IMR-90 (cell line): ENCODE data around the gene C16orf92. TPM values are rescaled to one million over a fixed set of nuclear protein-coding genes. Genes with fewer than 3 reads are reported as not detected.

Experiments
- ATAC-seq: fragments of 200-7000 bp; cut with Tn5 transposase; 2 replicates; pipeline ENCODE4 v1.9.1; 2020; ENCODE audit warnings: low read depth, mild to moderate bottlenecking, moderate library complexity
- BruUV-seq: library from RNA; stranded (reverse); fragments of 400-500 nt; replicated peaks from 2 replicates; lab custom pipeline; 2021; lab: Mats Ljungman, UMichigan
- CTCF ChIA-PET: fragments of 300-600 bp; formaldehyde crosslinking; extraction: SDS; loops from one replicate; lab custom pipeline; 2021; ENCODE audit warnings: antibody characterized with exemption; lab: Yijun Ruan, JAX
- POLR2A ChIA-PET: fragments of 300-600 bp; sonication (Branson Sonifier 250); formaldehyde crosslinking; loops from one replicate; lab custom pipeline; 2022; ENCODE audit warnings: antibody characterized with exemption; ENCODE audit not compliant: unreplicated experiment; lab: Charles Lee
- DNase-seq: peaks from one replicate; pipeline ENCODE4 v3.0.0; 2013
- H2AFZ ChIP-seq: replicated peaks from 2 replicates; pipeline ENCODE3; 2013; ENCODE audit warnings: low read length, mild to moderate bottlenecking; ENCODE audit not compliant: poor library complexity
- H2AK5ac ChIP-seq: 2 replicates; pipeline ENCODE4 v1.6.1; 2013; ENCODE audit warnings: low read depth, low read length, inconsistent platforms
- H2AK9ac ChIP-seq: replicated peaks from 2 replicates; pipeline ENCODE3; 2013; ENCODE audit warnings: mild to moderate bottlenecking, low read depth, low read length, moderate library complexity; ENCODE audit not compliant: poor library complexity
- H2BK120ac ChIP-seq: 2 replicates; pipeline ENCODE4 v1.6.1; 2013; ENCODE audit warnings: low read depth, low read length, inconsistent platforms
- H2BK15ac ChIP-seq: 3 replicates; pipeline ENCODE4 v1.6.1; 2013; ENCODE audit warnings: low read depth, low read length, inconsistent platforms
- H2BK20ac ChIP-seq: 2 replicates; pipeline ENCODE4 v1.6.1; 2013; ENCODE audit warnings: low read depth, mild to moderate bottlenecking, inconsistent platforms, low read length, moderate library complexity
- H2BK5ac ChIP-seq: 2 replicates; pipeline ENCODE4 v1.6.1; 2013; ENCODE audit warnings: mild to moderate bottlenecking, low read depth, low read length, inconsistent platforms; ENCODE audit not compliant: poor library complexity, severe bottlenecking
- H3K14ac ChIP-seq: replicated peaks from 2 replicates; pipeline ENCODE4 v1.6.1; 2013; ENCODE audit warnings: low read depth, low read length, inconsistent platforms
- H3K18ac ChIP-seq: 2 replicates; pipeline ENCODE4 v1.6.1; 2013; ENCODE audit warnings: low read depth, low read length, control low read depth
- H3K23ac ChIP-seq: 2 replicates; pipeline ENCODE4 v1.6.1; 2013; ENCODE audit warnings: low read depth, low read length, inconsistent platforms
- H3K27ac ChIP-seq: 2 replicates; pipeline ENCODE4 v1.5.1; 2013; ENCODE audit warnings: mild to moderate bottlenecking, control low read depth, low read length; ENCODE audit not compliant: insufficient read depth
- H3K27me3 ChIP-seq: 2 replicates; pipeline ENCODE4 v1.6.1; 2013; ENCODE audit warnings: low read length; ENCODE audit not compliant: control insufficient read depth, insufficient read depth
- H3K36me3 ChIP-seq: 2 replicates; pipeline ENCODE4 v1.6.1; 2013; ENCODE audit warnings: low read length, mixed read lengths; ENCODE audit not compliant: control insufficient read depth, insufficient read depth
- H3K4ac ChIP-seq: 2 replicates; pipeline ENCODE4 v1.6.1; 2013; ENCODE audit warnings: low read depth, low read length, inconsistent platforms
- H3K4me1 ChIP-seq: 2 replicates; pipeline ENCODE4 v1.6.1; 2013; ENCODE audit warnings: low read length, mixed read lengths; ENCODE audit not compliant: control insufficient read depth, insufficient read depth
- H3K4me2 ChIP-seq: 2 replicates; pipeline ENCODE4 v1.6.1; 2013; ENCODE audit warnings: low read depth, mild to moderate bottlenecking, control low read depth, low read length, moderate library complexity
- H3K4me3 ChIP-seq: 2 replicates; pipeline ENCODE4 v1.5.1; 2013; ENCODE audit warnings: low read depth, mild to moderate bottlenecking, control low read depth, low read length, moderate library complexity; ENCODE audit not compliant: insufficient read depth
- H3K56ac ChIP-seq: 2 replicates; pipeline ENCODE4 v1.6.1; 2013; ENCODE audit warnings: low read length, inconsistent platforms; ENCODE audit not compliant: insufficient read depth; ENCODE audit errors: extremely low read depth
- H3K79me1 ChIP-seq, 2 experiments: 2 replicates each; pipeline ENCODE4 v1.6.1; 2013; ENCODE audit warnings: low read length in 2 of 2, inconsistent platforms in 1 of 2, low read depth in 1 of 2
- H3K9ac ChIP-seq: 2 replicates; pipeline ENCODE4 v1.6.1; 2013; ENCODE audit warnings: low read depth, low read length, control low read depth
- H3K9me1 ChIP-seq: 2 replicates; pipeline ENCODE4 v1.6.1; 2013; ENCODE audit warnings: low read length, inconsistent platforms; ENCODE audit not compliant: insufficient read depth
- H3K9me3 ChIP-seq: 2 replicates; pipeline ENCODE4 v1.6.1; 2013; ENCODE audit warnings: low read length; ENCODE audit not compliant: control insufficient read depth, insufficient read depth
- H4K20me1 ChIP-seq: 2 replicates; pipeline ENCODE4 v1.6.1; 2013; ENCODE audit warnings: low read length, inconsistent platforms; ENCODE audit not compliant: insufficient read depth
- H4K5ac ChIP-seq: 2 replicates; pipeline ENCODE4 v1.6.1; 2013; ENCODE audit warnings: mild to moderate bottlenecking, low read depth, low read length, control low read depth
- H4K8ac ChIP-seq, 2 experiments: 2 replicates each; pipeline ENCODE4 v1.6.1; 2013; ENCODE audit warnings: low read depth in 2 of 2, low read length in 2 of 2, control low read depth in 1 of 2, inconsistent platforms in 1 of 2
- H4K91ac ChIP-seq: 2 replicates; pipeline ENCODE4 v1.6.1; 2013; ENCODE audit warnings: low read depth, low read length, inconsistent platforms; ENCODE audit not compliant: insufficient read depth
- CEBPB ChIP-seq: IDR thresholded peaks from 2 replicates; pipeline ENCODE4 v1.6.1; 2012; ENCODE audit warnings: low read depth, low read length, improper control_type of control experiment
- CHD1 ChIP-seq: IDR thresholded peaks from 2 replicates; pipeline ENCODE4 v1.6.1; 2012; ENCODE audit warnings: low read depth, low read length, improper control_type of control experiment
- MAFK ChIP-seq: IDR thresholded peaks from 2 replicates; pipeline ENCODE4 v1.6.1; 2012; ENCODE audit warnings: low read depth, low read length, improper control_type of control experiment
- MAZ ChIP-seq: IDR thresholded peaks from 2 replicates; pipeline ENCODE4 v1.6.1; 2012; ENCODE audit warnings: low read depth, mild to moderate bottlenecking, low read length, improper control_type of control experiment, moderate library complexity, borderline replicate concordance
- MXI1 ChIP-seq: IDR thresholded peaks from 2 replicates; pipeline ENCODE4 v1.6.1; 2012; ENCODE audit warnings: low read depth, mild to moderate bottlenecking, low read length, moderate library complexity, borderline replicate concordance
- RAD21 ChIP-seq: IDR thresholded peaks from 2 replicates; pipeline ENCODE4 v1.6.1; 2012; ENCODE audit warnings: low read length, improper control_type of control experiment
- SMC3 ChIP-seq: fragments of 150-350 bp; IDR thresholded peaks from 2 replicates; pipeline ENCODE4 v1.6.1; 2016; ENCODE audit warnings: low read depth, mild to moderate bottlenecking, antibody characterized with exemption, low read length, moderate library complexity
- whole genome bisulfite sequencing, 2 experiments: methylation state at CpG; one replicate each; pipeline versions ENCODE4 v1.1.5 to v1.1.7; 2013; ENCODE audit warnings: missing lambda C conversion rate in 2 of 2; ENCODE audit not compliant: insufficient read length in 1 of 2; ENCODE audit errors: extremely low coverage in 2 of 2; 5-methylcytosine and 5-hydroxymethylcytosine counted together
- dilution Hi-C: fragments of 300-500 bp; cut with HindIII; formaldehyde crosslinking; loops from one replicate; pipeline ENCODE4 v1.14.3; 2018; ENCODE audit warnings: low sequenced_read_pairs; ENCODE audit not compliant: unreplicated experiment
- in situ Hi-C: fragments of 300-500 bp; cut with MboI; formaldehyde crosslinking; loops from 3 replicates; pipeline ENCODE4 v1.14.3; 2019; ENCODE audit warnings: low sequenced_read_pairs, inconsistent platforms, mixed read lengths
- intact Hi-C: fragments of 100-400 bp; cut with micrococcal nuclease; formaldehyde crosslinking; loops from 2 replicates; pipeline ENCODE4 v1.10.0; 2022
- polyA plus RNA-seq, 3 experiments: library from polyadenylated mRNA; depleted of rRNA; stranded (reverse); fragments of >200 nt; gene quantifications; 2 replicates each; pipeline ENCODE4 v1.2.3, GENCODE V29; 2012; ENCODE audit warnings: low replicate concordance in 1 of 3
- total RNA-seq: library from RNA; depleted of rRNA; stranded (reverse); fragments of >200 nt; gene quantifications from 2 replicates; pipeline ENCODE4 v1.2.3, GENCODE V29; 2012
- TF ChIP-seq, protein P1 (sequence below): fragments of 150-350 bp; IDR thresholded peaks from 2 replicates; pipeline ENCODE4 v1.6.1; 2016; ENCODE audit warnings: low read depth, mild to moderate bottlenecking, low read length, moderate library complexity, borderline replicate concordance
- TF ChIP-seq, protein P2 (sequence below): fragments of 150-350 bp; IDR thresholded peaks from 2 replicates; pipeline ENCODE4 v1.6.1; 2017; ENCODE audit warnings: mild to moderate bottlenecking, antibody characterized with exemption, low read length, low read depth

The C16orf92 gene
- total and polyA plus RNA-seq, 2 of the 4 experiments (the other 2 are of a cell fraction), result not detected

DNA sequence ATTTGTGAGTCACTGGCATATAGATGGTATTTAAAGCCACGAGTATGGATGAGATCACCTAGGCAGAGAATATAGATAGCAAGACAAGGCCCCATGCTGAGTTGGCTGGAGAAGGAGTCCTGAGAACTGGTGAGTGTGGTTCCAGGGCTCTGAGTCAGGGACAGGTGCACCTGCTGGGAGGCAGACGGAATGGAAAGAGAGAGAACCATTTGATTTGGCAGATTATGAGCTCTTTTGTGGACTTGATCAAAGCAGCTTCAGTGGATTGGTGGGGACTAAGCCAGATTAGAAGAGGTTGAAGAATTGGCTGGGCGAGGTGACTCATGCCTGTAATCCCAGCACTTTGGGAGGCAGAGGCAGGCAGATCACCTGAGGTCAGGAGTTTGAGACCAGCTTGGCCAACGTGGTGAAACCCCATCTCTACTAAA lies 4.3 kb upstream of the C16orf92 start:
- Histone ChIP-seq H3K4me1 (no peaks in the 10 kb centered on the region), H3K4me3 (no peak overlapping the region), H2BK15ac (no peak overlapping the region), H2BK20ac (no peak overlapping the region), H2AK5ac (no peak overlapping the region), H3K9me3 (no peaks in the 10 kb centered on the region), H3K9me1 (no peaks in the 10 kb centered on the region), H2AK9ac (no peak overlapping the region), H4K20me1 (no peaks in the 10 kb centered on the region), H3K23ac (no peak overlapping the region), H3K56ac (no peak overlapping the region), H3K27ac (no peak overlapping the region), H4K91ac (no peak overlapping the region), H3K14ac (no peak overlapping the region), H4K5ac (no peak overlapping the region), H3K27me3 (peaks cover 7% of the 10 kb centered on the region), H3K18ac (no peak overlapping the region), H3K36me3 (no peaks in the 10 kb centered on the region), H2BK5ac (no peak overlapping the region), H3K9ac (no peak overlapping the region), H2AFZ (no peak overlapping the region), H3K4me2 (no peak overlapping the region), H3K4ac (no peak overlapping the region), H4K8ac (no peak overlapping the region), H2BK120ac (no peak overlapping the region), H3K79me1 (no peaks in the 10 kb centered on the region)
- DNase-seq, result peak; percentile 40
- ChIA-PET CTCF (no interaction called here), POLR2A (no interaction called here)
- intact Hi-C loops, result no loop called here
- TF ChIP-seq MXI1 (no peak), RAD21 (no peak), CEBPB (no peak), SMC3 (no peak), MAZ (no peak), CHD1 (no peak), MAFK (no peak)
- TF ChIP-seq, protein P1, sequence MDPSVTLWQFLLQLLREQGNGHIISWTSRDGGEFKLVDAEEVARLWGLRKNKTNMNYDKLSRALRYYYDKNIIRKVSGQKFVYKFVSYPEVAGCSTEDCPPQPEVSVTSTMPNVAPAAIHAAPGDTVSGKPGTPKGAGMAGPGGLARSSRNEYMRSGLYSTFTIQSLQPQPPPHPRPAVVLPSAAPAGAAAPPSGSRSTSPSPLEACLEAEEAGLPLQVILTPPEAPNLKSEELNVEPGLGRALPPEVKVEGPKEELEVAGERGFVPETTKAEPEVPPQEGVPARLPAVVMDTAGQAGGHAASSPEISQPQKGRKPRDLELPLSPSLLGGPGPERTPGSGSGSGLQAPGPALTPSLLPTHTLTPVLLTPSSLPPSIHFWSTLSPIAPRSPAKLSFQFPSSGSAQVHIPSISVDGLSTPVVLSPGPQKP, result no peak
- TF ChIP-seq, protein P2, sequence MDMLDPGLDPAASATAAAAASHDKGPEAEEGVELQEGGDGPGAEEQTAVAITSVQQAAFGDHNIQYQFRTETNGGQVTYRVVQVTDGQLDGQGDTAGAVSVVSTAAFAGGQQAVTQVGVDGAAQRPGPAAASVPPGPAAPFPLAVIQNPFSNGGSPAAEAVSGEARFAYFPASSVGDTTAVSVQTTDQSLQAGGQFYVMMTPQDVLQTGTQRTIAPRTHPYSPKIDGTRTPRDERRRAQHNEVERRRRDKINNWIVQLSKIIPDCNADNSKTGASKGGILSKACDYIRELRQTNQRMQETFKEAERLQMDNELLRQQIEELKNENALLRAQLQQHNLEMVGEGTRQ, result no peak
- BruUV-seq, result no TSS peak
- in situ Hi-C loops, result no loop called here
- dilution Hi-C loops, result no loop called here
- WGBS, 2 experiments, result 44% methylated on average over 3 of the region's 4 CpGs; no CpG with 5 or more reads in 1 of the 2 experiments
- ATAC-seq, result no peak
